GM21447 (cell line): Measurements from ENCODE around the gene JPT2.
"Not testable (repeated sequence)": the region's sequence is repeated elsewhere in the genome, so short reads cannot be mapped to it uniquely, and the experiment has no call there.

Experiments used
- ATAC-seq: cut with Tn5 transposase; IDR thresholded peaks from one replicate; pipeline ENCODE4 v1.9.1; 2021; ENCODE audit not compliant: unreplicated experiment

Gene JPT2

GRCh38 chr16:1727651-1728624 is 49.9 kb downstream of the JPT2 start:
- no peak for ATAC-seq

- no peak for ATAC-seq
Measured at GRCh38 chr16:1729026-1729425, 50.9 kb downstream of the JPT2 start.

- ATAC-seq, result no peak
Measured at GRCh38 chr16:1729445-1729844, 51.4 kb downstream of the JPT2 start.

- ATAC-seq, result no peak
Measured at GRCh38 chr16:1731073-1731472, 53.0 kb downstream of the JPT2 start.

GRCh38 chr16:1731603-1732002 is 53.5 kb downstream of the JPT2 start:
- ATAC-seq, result no peak

- ATAC-seq, result no peak
Measured at GRCh38 chr16:1732071-1732470, 54.0 kb downstream of the JPT2 start.

GRCh38 chr16:1732551-1732987 is 54.5 kb downstream of the JPT2 start:
- not testable (repeated sequence) for ATAC-seq

GRCh38 chr16:1734123-1734522 is 56.0 kb downstream of the JPT2 start:
- ATAC-seq, result no peak

- ATAC-seq, result no peak
Measured at GRCh38 chr16:1734816-1735215, 56.7 kb downstream of the JPT2 start.

GRCh38 chr16:1740234-1740633 is 62.2 kb downstream of the JPT2 start:
- ATAC-seq, result no peak

- no peak for ATAC-seq
Measured at GRCh38 chr16:1740781-1741490, 62.9 kb downstream of the JPT2 start.

- ATAC-seq, result no peak
Measured at GRCh38 chr16:1741553-1742165, 63.6 kb downstream of the JPT2 start.

- no peak for ATAC-seq
Measured at GRCh38 chr16:1743376-1744337, 65.6 kb downstream of the JPT2 start.

- no peak for ATAC-seq
Measured at GRCh38 chr16:1744338-1744840, 66.3 kb downstream of the JPT2 start.

GRCh38 chr16:1745181-1745899 is 67.3 kb downstream of the JPT2 start:
- ATAC-seq, result no peak

GRCh38 chr16:1745900-1746692 is 68.0 kb downstream of the JPT2 start:
- no peak for ATAC-seq

GRCh38 chr16:1746693-1747195 is 68.7 kb downstream of the JPT2 start:
- no peak for ATAC-seq

GRCh38 chr16:1747934-1748333 is 69.9 kb downstream of the JPT2 start:
- ATAC-seq, result no peak
